HG03520 (cell line): Measurements from ENCODE around the gene C2orf78.
"Not testable (repeated sequence)": the region's sequence is repeated elsewhere in the genome, so short reads cannot be mapped to it uniquely, and the experiment has no call there.

Experiments
- ATAC-seq: cut with Tn5 transposase; IDR thresholded peaks from one replicate; pipeline ENCODE4 v1.9.1; 2021; ENCODE audit warnings: mild to moderate bottlenecking, moderate library complexity; ENCODE audit not compliant: unreplicated experiment

Gene C2orf78

DNA sequence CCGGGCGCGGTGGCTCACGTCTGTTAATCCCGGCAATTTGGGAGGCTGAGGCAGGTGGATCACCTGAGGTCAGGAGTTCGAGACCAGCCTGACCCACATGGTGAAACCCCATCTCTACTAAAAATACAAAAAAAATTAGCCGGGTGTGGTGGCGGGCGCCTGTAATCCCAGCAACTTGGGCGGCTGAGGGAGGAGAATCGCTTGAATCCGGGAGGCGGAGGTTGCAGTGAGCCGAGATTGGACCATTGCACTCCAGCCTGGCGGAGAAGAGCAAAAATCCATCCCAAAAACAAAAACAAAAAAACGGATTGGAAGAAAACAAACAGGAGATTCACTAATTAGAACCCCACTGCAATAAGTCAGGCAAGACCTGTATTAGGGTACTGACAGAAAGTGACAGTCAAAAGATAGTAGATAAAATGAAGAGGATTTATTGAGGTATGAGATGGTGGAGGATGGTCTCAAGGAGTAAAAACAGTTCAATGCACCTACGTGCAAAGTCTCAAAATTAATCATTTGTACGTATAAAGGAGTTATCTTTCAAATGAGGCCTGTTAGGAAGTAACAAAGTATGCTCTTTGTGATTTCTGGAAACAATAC, 5.0 kb upstream of the C2orf78 start:
- ATAC-seq = not testable (repeated sequence)

DNA sequence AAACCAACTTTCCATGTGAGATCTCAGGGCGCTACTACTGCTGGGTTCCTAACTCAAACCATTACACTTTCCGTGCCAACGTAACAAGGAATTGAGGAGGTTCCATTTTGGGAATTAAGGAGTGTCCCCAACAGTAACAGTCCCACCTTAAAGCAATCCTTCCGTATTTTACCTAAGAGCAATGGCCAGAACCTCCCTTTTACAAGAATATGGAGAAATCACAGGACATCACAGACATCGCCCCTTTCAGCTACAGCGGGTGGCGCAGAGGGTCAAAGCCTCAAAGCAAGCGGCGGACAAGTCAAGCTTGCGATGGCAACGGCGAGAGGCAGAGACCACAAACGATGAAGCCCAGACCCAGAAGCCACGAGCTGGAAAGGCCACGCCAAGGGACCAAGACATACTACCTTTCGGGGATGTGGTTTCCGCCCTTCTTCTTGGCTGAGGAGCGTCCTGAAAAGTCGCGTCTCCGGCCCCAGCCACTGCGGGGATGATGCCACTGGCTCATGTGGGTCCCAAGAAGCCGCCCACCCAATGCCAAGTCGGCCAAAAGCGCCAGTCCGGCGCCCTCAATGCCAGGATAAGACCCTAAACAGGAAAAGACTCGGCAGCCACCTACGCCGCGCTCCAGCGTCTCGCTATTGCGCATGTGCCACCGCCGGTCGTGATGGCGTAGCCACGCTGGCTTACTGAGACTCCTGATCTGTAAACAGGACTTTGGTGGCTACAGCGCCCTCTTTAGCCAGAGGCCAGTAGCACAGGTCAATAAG, 4.3 kb upstream of the C2orf78 start, which contains the start of gene DUSP11:
TSS of gene DUSP11 (minus strand) at position 637 of the 770 bp plus-strand sequence. CDS start at position 508, 129 bp downstream.
- peak; percentile 95 for ATAC-seq

DNA sequence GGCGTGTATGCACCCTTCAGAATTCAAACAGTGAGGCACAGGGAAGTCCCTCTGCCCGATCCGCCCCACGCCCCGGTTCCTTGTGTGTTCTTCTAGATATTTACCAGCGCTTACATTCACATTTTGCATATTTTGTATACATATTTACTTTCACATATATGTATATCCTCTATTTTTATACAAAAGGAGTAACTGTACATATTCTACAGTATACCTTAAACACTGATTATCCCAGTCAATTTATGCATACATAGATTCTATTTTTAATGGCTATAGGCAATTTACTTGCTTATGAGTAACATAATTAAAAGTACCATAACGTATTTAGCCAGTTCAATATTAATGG, 3.8 kb upstream of the C2orf78 start:
- ATAC-seq = no peak

DNA sequence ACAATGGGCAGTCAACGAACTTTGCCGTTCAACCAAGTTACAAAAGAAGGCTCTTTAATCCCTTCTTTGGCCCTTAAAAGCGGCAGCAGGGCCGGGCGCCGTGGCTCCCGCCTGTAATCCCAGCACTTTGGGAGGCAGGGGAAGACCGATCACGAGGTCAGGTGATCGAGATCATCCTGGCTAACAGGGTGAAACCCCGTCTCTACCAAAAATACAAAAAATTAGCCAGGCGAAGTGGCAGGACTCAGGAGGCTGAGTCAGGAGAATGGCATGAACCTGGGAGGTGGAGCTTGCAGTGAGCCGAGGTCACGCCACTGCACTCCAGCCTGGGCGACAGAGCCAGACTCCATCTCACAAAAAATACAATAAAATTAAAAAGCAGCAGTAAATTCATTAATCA, 581 bp upstream of the C2orf78 start:
- not testable (repeated sequence) for ATAC-seq

DNA sequence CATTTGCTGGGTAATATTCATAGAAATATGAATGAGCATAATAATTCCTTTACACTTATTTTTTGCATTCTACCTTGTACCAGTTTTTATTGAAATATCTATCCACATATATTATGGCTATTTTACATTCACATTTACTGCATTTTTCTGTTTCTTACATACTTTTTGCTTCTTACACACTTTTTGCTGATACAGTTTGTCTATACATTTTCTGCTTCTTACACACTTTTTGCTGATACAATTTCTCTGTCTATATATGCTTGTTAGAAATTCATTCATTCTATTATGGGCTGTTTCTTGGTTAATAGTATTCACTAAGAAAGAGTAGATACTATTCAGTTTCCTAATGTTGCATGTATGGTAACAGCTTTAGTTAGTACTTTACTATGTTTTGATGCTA, 27.9 kb downstream of the C2orf78 start:
- ATAC-seq = no peak

DNA sequence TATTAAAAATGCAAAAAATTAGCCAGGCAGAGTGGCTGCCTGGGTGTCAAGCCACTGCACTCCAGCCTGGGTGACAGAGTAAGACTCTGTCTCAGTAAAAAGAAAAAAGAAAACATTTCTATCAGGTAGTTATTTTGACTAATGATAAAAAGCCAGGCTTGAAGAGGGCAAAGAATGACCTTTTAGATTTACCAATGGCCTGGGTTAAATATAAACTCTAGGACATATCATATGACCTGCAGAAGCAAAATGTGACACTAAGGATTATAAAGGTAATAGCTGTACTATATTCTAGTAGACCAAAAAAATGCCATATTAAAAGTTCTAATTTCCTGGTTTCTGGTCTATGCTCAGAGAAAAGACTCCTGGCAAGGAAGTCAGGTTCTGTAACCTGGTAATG, 28.7 kb downstream of the C2orf78 start:
- no peak for ATAC-seq

DNA sequence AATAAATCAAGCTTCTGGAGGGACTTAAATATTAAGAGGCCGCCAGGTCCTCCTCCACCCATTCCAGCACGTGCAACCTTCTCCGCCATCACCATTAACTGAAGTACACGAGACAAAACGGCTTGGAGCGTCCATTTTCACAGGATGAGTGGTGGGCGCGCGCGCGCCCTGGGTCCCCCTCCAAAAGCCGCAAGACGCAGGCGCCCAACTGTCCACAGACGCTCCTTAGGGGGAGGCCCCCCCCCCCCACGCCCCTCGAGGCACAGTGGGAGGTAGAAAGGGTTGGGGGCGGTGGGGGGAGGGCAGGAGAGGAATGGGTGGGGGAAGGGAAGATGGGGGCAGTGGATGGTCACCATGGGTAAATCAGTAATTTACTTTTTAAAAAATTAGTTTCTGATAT, 34.3 kb downstream of the C2orf78 start:
- no peak for ATAC-seq

DNA sequence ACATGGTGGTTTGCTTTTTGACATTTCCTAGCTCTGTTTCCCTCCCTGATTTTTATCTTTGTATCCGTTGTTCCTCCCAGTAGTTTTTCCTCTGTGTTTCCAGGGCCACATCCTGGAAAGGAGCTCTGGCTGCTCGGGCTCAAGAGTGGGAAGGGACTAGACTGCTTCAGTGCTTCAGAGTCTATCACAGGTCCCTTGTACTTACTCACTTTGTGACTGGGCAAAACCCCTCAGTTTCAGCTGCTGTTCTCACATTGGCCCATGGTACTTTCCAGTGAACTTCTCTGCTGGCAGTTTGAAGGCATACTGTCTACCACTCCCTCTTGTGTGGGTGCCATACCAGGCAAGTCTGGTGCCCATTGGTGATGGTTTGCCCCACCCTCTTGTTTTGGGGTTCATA, 37.2 kb downstream of the C2orf78 start:
- peak; percentile 64 for ATAC-seq

DNA sequence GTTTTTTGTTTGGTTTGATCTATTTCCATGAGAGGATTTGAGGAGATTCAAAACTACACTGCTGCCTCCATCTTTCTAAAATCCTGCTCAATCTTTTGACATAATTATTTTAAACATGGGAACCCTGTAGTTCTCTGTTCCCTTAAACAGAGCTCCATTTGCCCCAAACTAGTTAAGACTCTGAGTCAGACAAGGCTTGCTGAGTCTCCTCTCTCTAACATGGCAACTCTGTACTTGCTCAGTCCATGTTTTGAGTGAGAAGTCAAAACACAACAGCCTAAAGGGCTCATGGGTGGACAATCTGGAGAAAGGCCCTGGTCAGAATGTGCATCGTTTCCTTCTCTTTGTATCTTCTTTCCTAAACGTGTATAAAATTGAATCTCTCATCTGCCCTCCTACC, 37.7 kb downstream of the C2orf78 start:
- ATAC-seq = no peak

DNA sequence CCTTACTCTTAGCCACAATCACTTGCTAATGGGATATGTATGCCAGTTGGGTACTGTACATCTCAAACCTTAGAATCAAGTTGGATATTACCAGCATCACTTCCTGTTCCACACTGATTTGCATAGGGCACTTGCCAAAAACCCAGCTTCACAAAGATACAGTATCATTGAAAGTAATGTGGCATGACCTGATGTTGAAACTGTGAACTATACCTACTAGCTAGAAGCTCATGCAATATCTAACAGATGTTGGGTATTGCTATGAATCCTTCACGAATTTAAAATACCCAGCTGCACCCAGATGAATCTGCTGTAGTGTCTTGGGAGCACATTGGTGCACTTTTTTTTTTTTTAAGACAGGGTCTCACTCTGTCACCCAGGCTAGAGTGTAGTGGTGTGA, 38.3 kb downstream of the C2orf78 start:
- ATAC-seq = no peak

DNA sequence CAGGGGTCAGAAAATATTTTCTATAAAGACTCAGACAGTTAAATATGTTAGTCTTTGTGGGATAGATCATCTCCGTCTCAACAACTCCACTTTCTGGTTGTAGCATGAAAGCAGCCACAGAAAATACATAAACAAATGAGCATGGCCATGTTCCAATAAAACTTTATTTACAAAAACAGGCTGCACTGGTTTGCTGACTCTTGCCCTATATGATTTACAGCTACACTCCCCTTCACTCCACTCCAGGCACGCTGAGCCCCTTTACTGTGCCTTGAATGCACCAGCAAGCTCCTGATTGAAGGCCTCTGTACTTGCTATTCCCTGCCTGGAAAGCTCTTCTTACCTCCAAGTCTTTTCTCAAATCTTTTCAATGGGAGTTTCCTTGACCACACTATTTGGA, 39.0 kb downstream of the C2orf78 start:
- no peak for ATAC-seq

DNA sequence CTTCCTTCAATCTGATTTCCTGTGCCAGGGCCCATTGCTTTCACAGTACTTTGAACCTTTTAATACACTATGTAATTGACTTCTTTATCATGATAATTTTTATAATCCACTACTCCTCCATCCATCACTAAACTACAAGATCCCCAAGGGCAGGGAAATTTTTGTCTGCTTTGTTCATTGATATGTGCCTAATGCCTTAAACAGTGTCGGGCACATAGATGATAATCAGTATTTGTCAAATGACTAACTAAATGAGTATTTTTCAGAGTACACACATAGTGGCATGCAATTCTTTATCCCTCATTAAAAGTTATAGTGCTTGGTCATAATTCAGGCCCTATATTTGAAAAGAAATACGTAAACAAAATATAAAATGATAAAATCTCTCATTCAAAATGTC, 39.4 kb downstream of the C2orf78 start:
- no peak for ATAC-seq

DNA sequence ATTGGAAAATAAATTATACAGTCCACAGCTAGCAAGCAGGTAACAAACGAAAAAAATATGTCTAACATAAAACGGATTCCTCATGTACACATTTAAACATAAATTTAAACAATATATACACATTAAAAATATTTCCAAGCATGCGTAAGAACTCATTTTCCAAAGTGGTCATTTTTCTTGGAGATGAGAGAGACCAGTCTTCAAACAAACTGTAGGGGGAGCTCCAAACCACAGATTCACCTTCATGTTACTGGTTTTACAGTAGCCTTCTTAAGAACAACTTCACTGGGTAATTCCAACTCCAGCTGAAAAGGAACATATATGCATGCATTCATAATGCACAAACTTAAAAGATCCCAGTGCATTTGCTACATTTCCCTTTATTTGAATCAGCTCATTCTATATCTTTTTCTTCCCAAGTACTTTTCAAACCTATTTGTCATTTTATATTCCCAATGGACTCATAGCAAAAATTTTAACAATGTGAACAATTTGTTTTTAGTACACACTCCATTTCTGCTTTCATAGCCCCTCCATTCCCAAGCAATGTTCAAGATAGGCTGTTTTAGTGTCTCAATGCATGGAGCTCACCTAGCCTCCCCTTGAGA, 40.0 kb downstream of the C2orf78 start:
- ATAC-seq = no peak

DNA sequence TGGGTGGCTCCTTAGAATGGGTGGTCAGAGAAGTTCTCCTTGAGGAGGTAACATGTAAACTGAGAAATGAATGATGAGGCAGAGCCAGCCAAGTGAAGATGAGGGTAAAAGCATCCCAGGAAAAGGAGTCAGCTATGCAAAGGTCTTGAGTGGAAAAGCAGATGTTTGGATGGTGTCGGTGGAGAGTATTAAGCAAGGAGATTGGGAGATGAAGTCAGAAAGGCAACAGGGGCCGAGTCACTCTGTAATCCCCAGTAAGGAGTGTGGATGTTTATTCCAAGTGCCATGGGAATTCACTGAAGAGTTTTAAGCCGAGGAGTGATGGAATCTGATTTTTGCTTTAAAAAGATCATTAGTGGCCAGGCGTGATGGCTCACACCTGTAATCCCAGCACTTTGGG, 41.4 kb downstream of the C2orf78 start:
- ATAC-seq = no peak

DNA sequence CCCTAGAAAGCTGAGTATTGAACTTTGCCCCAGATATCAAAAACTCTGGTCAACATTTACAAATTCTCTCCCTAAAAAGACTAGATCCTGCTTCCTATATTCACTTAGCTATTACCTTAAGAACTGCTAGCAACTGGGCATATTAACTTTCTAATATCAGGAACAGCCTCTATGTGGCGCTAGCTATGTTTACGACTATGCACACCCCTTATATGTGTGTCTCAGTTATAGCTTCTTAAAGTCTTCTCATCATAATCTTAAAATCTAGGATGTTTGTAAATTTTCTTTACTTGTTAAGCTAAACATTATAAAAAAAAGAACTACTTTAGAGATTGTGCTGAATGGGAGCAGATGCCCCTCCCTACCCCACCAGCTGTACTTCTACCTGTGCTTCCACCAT, 43.0 kb downstream of the C2orf78 start:
- no peak for ATAC-seq

DNA sequence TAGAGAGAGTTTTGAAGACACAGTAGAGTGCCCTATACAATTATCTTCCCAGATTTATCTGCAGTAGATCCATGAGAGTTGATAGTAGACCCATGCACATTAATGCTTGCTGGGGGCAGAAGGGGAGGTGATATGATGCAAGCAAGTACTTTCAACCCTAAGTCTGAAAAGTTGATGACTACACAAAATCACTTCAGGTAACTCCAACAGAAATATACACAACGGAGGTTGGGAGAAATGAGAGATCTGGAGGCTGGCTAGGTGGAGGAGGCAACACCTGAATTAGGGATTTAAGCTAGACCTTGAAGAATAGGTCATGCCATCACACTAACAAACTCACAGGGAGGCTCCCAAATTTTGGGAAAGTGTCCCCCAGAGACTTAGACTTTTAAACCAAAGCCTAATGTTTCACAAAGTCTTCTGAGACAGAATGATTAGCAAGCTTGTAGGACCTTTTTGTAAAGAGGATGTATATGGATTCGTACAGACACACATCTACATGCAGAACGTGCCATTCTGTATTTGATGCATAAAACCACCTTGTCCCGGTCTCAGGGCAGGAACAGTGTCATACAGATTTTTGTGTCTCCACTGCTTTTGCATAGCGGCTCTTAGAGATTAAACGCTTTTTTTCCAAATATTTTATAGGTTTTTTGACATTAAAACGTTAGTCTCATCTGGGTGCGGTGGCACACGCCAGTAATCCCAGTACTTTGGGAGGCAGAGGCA, 43.8 kb downstream of the C2orf78 start:
- ATAC-seq = no peak

DNA sequence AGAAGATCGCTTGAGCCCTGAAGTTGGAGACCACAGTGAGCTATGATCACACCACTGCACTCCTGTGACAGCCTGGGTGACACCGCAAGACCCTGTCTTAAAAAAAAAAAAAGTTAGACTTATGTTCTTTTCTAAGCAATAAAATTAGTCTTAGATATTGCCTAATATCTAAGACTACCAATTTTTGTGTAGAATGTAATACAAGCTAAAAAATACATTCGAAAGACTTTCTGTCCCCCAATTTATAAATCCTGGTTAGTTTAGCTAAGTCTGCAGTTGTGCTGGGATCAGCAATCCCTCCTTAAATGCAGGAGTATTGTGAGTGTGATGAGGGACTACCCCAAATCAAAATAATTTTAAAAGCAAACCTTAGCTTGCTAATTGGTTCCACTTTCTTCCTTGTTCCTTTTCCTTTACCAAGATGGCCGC, 44.4 kb downstream of the C2orf78 start:
- no peak for ATAC-seq

DNA sequence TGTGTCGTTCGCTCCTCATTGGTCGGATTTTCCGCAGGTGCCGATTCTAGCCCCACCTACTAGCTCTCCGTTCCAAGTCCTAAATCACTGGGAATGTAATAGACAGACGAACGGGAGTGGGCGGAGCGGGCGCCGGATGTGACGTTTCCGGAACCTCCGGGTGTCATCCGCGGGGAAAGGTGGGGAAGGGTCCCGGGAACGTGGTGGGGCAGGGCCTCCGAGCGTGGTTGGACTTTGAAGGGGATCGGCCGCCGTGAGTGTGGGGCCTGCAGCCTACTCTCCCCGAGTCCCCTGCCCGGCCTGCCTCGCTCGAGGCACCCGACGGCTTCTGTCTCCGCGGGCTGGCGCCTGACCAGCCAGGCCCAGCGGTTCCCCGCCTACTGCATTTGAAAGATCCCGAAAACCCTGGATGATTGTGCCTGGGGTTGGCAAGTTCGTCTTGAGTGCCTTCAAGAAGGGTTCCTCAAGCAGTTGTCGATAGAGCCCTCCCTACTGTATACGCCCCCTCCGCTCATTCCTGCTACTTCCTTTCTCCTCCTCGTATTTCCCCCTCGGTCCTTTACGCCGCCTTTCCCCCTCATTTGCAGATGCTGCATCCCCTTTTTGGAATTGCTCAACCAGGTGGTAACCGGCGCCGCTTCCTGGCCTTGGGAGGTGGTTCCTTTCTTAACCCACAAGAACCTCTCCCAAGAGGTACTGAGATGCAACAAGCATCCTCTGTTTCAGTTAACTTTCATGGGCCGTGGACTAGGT, 45.0 kb downstream of the C2orf78 start, which contains the start of gene STAMBP:
TSS of gene STAMBP (plus strand) at position 144 of the 753 bp plus-strand sequence. CDS start 1,896 bp downstream, outside the sequence.
- ATAC-seq = peak; percentile 75

DNA sequence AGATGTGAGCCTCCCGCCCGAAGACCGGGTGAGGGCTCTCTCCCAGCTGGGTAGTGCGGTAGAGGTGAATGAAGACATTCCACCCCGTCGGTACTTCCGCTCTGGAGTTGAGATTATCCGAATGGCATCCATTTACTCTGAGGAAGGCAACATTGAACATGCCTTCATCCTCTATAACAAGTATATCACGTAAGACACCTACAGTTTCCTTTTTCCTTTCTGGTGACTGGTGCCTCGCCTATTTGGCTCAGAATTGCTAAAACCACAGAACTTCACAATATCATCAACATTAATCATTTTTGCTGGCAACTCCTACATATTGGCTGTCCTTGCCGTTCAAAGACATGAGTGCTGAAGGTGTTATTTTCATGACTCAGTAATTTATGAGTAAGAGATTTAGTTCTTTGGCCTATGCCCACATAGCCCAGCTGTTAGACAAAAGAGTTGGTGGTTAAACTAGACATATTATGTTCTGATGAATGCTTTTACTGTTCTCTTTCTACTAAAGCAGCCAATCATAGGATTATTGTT, 47.0 kb downstream of the C2orf78 start:
- no peak for ATAC-seq

DNA sequence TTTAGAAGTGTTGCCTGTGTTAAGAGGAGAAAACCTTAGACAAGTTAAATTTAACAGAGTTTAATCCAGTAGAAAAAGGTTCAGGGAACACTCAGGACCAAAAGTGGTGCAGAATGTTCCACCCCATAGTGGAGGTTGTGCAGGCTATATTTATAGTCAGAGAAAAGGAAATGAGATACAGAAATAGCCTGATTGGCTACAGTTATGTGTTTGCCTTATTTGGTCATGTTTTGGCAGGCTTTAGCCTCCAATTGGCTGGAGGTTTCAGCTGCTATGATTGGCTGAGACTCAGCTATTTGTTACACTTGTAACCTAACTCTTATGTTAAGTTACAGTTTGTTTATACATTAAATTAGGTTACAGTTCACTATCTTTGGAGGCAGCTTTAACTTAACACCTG, 48.9 kb downstream of the C2orf78 start:
- no peak for ATAC-seq
